GM20000 (cell line): Measurements from ENCODE around the gene ABCA13.

Source experiments
- DNase-seq: peaks from one replicate; pipeline ENCODE4 v3.0.0; 2012; ENCODE audit warnings: low spot score
- CTCF ChIP-seq: IDR thresholded peaks from 2 replicates; pipeline ENCODE4 v1.5.1; 2012; ENCODE audit warnings: mild to moderate bottlenecking, control low read depth; ENCODE audit errors: extremely low read depth, missing control alignments

The ABCA13 gene

DNA sequence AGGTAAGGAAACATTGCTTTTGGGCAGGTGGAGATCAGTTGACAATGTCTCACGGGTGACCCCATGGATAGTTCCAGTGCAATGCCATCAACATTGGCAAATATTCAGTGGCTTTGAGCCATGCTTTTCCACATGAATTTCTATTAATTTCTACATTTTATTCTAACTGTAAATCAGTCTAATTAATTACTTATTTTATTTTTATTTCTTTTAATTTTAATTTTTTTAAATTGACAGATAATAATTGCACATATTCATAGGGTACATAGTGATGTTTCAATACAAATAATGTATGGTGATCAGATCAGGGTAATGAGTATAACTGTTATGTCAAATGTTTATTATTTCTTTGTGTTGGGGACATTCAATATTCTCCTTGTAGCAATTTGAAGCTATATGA, 3.8 kb downstream of the ABCA13 start:
- TF ChIP-seq CTCF: no peak
- no peak for DNase-seq

DNA sequence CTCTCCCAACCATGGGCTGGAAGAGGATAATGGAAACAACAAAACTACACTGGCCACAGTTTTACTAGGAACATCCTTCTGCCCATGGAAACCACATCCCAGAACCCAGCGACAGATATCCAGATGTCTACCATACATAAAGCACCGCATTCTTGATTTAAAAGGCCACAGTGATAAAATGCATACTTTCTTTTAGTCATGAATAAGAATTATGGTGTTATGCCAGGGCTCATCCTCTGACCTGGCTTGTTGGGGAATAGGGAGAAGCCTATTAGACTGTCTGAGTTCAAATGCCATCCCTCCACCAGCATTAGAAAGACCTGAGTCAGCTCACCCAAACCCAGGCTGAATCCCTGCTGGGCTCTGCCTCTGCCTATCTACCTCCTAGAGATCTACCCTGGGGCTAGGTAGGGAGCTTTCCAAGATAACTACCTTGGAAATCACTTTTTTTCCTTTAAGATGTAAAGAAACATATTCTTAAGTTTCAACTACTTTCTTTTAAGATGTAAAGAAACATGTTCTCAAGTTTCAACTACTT, 5.2 kb downstream of the ABCA13 start:
- no peak for TF ChIP-seq CTCF
- no peak for DNase-seq

- no peak for DNase-seq
- TF ChIP-seq CTCF: no peak
Measured at GRCh38 chr7:48177271-48177670, 6.0 kb downstream of the ABCA13 start.

DNA sequence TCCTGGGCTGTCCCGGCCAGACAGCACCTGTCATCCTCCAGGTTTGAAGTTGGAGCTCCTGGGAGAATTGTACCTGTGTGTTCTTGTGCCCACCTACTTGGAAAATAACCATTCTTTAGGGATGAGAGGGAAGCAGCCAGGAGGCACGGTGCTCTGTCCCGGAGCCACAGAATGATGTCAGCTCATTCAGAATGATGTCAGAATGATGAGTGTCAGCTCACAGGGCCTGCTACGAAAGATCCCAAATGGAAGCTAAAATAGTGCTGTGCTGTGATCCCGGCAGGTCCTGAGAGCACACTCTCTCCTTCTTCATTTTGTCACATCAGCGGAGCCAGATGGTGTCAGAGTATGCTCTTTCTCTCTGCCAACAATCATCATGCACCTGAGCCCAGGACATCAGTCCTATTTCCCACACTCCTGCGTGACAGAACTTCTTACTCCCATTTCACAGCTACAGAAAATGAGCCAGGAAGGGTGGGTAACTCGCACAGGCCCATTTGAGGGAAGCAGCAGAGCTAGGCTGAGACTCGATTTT, 8.3 kb downstream of the ABCA13 start:
- no peak for TF ChIP-seq CTCF
- DNase-seq: no peak

- DNase-seq: no peak
- TF ChIP-seq CTCF: no peak
Measured at GRCh38 chr7:48180981-48181380, 9.7 kb downstream of the ABCA13 start.

DNA sequence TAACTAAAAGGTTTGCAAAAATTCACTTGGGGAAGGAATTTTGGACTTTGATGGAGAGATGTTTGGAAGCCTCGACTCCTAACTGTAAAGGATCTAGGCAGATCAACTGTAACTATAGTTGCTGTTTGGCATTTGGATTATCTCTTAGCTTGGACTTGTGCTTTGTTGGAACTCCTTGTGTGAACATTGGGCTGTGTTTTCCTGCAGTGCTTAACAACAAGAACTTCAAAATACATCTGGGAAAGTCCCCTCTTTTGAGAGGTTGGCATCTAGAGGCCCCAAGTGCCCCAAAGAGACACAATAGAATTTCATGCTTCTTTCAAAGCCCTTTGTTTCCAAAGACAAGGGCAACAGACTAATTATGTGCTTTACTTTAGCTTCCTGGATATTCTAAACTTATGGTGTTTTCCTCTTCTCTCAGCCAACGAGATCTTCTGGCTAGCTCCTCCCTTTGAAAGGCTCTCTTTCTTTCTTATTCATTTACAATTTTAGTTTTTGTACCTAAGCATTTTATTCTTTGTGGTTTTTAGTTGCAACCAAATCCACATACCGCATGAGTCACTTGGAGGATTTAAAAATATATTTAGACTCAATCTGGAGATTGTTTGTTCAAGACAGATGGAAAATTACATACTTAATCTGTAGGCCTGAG, 11.6 kb downstream of the ABCA13 start:
- TF ChIP-seq CTCF: no peak
- no peak for DNase-seq

DNA sequence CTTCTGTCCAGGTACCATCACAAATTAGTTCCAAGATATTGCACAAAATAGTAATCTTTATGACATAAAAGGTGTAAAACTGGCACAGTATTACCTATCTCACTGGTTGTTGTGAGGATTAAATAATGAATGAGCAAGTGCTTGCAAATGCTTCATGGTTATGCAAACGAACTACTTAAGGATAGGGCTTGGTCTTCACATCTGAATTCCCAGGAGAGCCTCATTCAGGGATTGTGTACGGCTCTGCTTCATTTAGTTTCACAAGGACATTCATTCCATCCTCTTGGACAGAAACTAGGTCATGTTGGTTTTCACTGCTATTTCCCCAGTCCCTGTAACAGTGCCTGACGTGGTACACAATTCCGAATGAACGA, 12.1 kb downstream of the ABCA13 start:
- TF ChIP-seq CTCF: no peak
- DNase-seq: no peak
